Omental fat pad (tissue), 4 donors: Measurements from ENCODE around the gene MC1R. TPM values are rescaled to one million over a fixed set of nuclear protein-coding genes. Genes with fewer than 3 reads are reported as not detected.
"Not testable (repeated sequence)": the region's sequence is repeated elsewhere in the genome, so short reads cannot be mapped to it uniquely, and the experiment has no call there.

ENCODE experiments used
- ATAC-seq: fragments of 150-250 bp; one replicate; pipeline ENCODE4 v1.9.1; 2016; ENCODE audit warnings: mild to moderate bottlenecking, moderate library complexity; ENCODE audit not compliant: low FRiP score
- DNase-seq: peaks from one replicate; pipeline ENCODE4 v3.0.0-alpha.2; 2019; ENCODE audit warnings: low spot score
- total RNA-seq, 4 donors: library from RNA; depleted of rRNA; stranded (reverse); fragments of >200 nt; gene quantifications; one replicate each; pipeline ENCODE4 v1.1.0, GENCODE V29; 2016
- TF ChIP-seq, protein P1 (sequence below), 3 donors: fragments of 450-650 bp; IDR thresholded peaks; one replicate each; pipeline ENCODE4 v1.5.1; 2016 to 2017; ENCODE audit warnings: antibody characterized with exemption in 3 of 3, mild to moderate bottlenecking in 3 of 3, moderate library complexity in 2 of 3

MC1R gene
- total RNA-seq, 4 donors from 2014 or later: 2.5 to 7.4 (median 6.0) TPM

- ATAC-seq (no peak), DNase-seq (no peak)
- TF ChIP-seq, protein P1, sequence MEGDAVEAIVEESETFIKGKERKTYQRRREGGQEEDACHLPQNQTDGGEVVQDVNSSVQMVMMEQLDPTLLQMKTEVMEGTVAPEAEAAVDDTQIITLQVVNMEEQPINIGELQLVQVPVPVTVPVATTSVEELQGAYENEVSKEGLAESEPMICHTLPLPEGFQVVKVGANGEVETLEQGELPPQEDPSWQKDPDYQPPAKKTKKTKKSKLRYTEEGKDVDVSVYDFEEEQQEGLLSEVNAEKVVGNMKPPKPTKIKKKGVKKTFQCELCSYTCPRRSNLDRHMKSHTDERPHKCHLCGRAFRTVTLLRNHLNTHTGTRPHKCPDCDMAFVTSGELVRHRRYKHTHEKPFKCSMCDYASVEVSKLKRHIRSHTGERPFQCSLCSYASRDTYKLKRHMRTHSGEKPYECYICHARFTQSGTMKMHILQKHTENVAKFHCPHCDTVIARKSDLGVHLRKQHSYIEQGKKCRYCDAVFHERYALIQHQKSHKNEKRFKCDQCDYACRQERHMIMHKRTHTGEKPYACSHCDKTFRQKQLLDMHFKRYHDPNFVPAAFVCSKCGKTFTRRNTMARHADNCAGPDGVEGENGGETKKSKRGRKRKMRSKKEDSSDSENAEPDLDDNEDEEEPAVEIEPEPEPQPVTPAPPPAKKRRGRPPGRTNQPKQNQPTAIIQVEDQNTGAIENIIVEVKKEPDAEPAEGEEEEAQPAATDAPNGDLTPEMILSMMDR (IDR thresholded peaks at IDR 0.05): no peak
These were observed 7.3 kb upstream of the MC1R start for GRCh38 chr16:89911375-89911774.

DNA sequence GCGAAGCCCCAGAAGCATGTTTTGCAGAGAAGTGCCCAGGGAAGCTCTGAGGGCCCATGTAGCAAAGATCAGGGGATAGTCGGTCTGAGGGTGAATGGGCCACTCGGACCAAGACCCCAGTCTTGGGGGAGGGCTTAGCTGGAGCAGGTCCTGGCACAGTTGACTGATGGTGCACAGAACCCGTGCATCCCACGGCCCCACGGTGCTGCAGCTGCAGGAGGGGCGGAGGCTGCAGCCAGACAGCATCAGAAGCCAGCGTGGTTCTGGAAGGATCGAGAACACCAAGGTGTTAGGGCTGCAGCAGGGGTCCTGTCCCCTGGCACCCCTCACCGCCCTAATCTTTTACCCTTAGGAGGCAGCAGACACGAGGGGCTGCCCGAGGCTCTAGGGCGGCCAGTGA lies 6.5 kb upstream of the MC1R start:
- TF ChIP-seq, protein P1 (IDR thresholded peaks at IDR 0.05): no peak

GRCh38 chr16:89912627-89913026 lies 6.0 kb upstream of the MC1R start:
- TF ChIP-seq, protein P1 (IDR thresholded peaks at IDR 0.05): no peak
- peak; percentile 9 for ATAC-seq
- no peak for DNase-seq

More for the DNA sequence above, 6.5 kb upstream of the MC1R start:
- peak; percentile 1 for ATAC-seq
- no peak for DNase-seq

- TF ChIP-seq, protein P1 (IDR thresholded peaks at IDR 0.05): no peak
- no peak for ATAC-seq
- no peak for DNase-seq
These were observed 5.0 kb upstream of the MC1R start for GRCh38 chr16:89913408-89914387.

DNA sequence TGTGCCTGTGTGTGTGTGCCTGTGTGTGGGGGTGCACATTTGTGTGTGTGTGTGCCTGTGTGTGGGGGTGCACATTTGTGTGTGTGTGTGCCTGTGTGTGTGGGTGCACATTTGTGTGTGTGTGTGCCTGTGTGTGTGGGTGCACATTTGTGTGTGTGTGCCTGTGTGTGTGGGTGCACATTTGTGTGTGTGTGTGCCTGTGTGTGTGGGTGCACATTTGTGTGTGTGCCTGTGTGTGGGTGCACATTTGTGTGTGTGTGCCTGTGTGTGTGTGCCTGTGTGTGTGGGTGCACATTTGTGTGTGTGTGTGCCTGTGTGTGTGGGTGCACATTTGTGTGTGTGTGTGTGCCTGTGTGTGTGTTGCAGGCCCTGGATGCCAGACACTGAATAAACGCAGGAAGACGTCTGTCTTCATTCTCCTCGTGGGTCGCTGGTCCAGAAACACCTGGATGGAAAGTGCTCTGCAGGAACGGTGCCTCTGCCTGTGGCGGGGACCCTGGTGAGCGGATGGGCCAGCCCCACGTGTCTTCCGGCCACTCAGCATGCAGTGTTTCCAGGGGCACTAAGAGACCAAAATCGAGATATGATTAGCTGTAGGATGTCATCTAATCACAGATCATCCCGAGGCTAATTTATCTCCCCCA lies 3.9 kb upstream of the MC1R start:
- ATAC-seq: not testable (repeated sequence)

DNA sequence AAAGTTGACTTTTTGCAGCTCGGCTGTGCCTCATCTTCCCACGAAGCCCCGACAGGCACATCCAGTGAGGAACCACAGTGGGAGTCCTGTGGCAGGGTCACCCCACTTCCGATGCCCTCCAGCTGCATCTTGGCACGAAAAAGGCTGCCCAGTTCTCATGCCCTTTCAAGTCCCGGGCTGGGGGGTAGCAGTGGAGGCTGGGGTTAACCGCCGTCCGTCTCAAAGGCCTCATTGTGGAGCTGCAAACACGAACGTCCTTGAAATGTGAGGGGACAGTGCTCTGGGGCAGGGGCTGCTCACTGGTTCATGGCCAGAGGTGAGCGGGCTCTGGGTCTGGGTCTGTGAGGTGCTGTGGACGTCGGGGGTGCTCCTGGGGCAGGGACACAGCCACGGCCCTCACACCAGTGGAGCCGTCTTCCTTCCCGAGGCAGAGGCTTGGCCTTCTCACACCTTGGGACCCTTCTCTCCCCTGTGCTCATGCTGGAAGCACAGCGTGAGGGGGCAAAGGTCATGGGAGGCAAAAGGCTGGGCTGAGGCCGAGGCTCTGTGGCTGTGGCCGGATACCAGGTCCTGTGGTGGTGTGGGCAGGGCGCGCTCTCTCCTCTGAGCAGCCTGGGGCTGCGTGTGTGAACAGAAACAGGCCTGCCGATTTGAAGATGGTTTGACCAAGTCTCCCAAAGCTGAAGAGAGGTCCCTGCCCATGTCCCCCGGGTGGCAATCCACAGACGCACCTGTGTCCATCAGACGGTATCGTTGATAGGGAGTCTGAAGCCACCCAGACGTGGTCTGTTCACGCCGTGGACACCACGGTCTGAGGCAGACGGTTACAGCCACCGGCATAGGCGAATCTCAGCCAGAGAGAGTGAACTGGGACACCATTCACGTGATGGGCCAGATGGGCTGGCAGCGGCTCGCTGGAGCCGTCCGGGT lies 3.1 kb upstream of the MC1R start:
- ATAC-seq (no peak), DNase-seq (no peak)
- TF ChIP-seq, protein P1 (IDR thresholded peaks at IDR 0.05): no peak

More for the DNA sequence above, 3.9 kb upstream of the MC1R start:
- DNase-seq: not testable (repeated sequence)
